K562 (cell line): ENCODE measurements around the gene EXD2. TPM values are rescaled to one million over a fixed set of nuclear protein-coding genes. Genes with fewer than 3 reads are reported as not detected.

Source experiments
- ATAC-seq: fragments of 200-7000 bp; cut with Tn5 transposase; 3 replicates; pipeline ENCODE4 v1.9.1; 2020; ENCODE audit warnings: moderate library complexity
- BruUV-seq: library from RNA; stranded (reverse); fragments of 400-500 nt; replicated peaks from 2 replicates; lab custom pipeline; 2021; lab: Mats Ljungman, UMichigan
- CTCF ChIA-PET: fragments of 300-600 bp; formaldehyde crosslinking; extraction: SDS; loops from one replicate; lab custom pipeline; 2021; ENCODE audit warnings: low intra/inter-chr PET ratio; lab: Yijun Ruan, JAX
- POLR2A ChIA-PET: fragments of 300-600, 350-650 bp; sonication (Branson Sonifier 250); formaldehyde crosslinking; extraction: SDS; loops from one replicate; lab custom pipeline; 2021; ENCODE audit warnings: antibody characterized with exemption, inconsistent platforms; lab: Yijun Ruan, JAX
- DNase-seq, 4 experiments: peaks; one replicate each; pipeline versions ENCODE4 v3.0.0 to v3.0.0-alpha.2; 2011 to 2018; ENCODE audit warnings: low spot score in 3 of 4, mixed read lengths in 3 of 4; ENCODE audit errors: extremely low read depth in 1 of 4
- FAIRE-seq: peaks from 2 replicates; lab custom pipeline; 2011; peaks lifted over from hg19 to GRCh38; lab: Jason Lieb, UNC
- H2AFZ ChIP-seq: 2 replicates; pipeline ENCODE4 v1.6.0; 2011; ENCODE audit warnings: low read depth, low read length, control low read depth, inconsistent platforms
- H3K27ac ChIP-seq: fragments of 200-600 bp; 3 replicates; pipeline ENCODE4 v1.8.0; 2011; ENCODE audit warnings: low read depth, mild to moderate bottlenecking, control low read depth, inconsistent platforms, low read length, moderate library complexity, mixed read lengths; ENCODE audit errors: extremely low read depth
- H3K27me3 ChIP-seq, 2 experiments: fragments of 300-600 bp in 1 of 2; 2 replicates in 1 of 2; 3 replicates in 1 of 2; pipeline versions ENCODE4 v1.6.0 to v1.8.0; 2011; ENCODE audit warnings: inconsistent platforms in 2 of 2, low read length in 2 of 2, mild to moderate bottlenecking in 1 of 2, mixed read lengths in 1 of 2, moderate library complexity in 1 of 2; ENCODE audit not compliant: control insufficient read depth in 2 of 2, insufficient read depth in 2 of 2
- H3K36me3 ChIP-seq: fragments of 300-600 bp; 3 replicates; pipeline ENCODE4 v1.8.0; 2011; ENCODE audit warnings: mild to moderate bottlenecking, low read length, inconsistent platforms; ENCODE audit not compliant: control insufficient read depth, insufficient read depth
- H3K4me1 ChIP-seq, 2 experiments: fragments of 200-600 bp in 1 of 2; replicated peaks in 1 of 2; 2 replicates in 1 of 2; 3 replicates in 1 of 2; pipeline versions ENCODE4 v1.5.1 to v1.8.0; 2011; ENCODE audit warnings: inconsistent platforms in 2 of 2, low read length in 2 of 2, mild to moderate bottlenecking in 1 of 2, mixed read lengths in 1 of 2, moderate library complexity in 1 of 2; ENCODE audit not compliant: control insufficient read depth in 2 of 2, insufficient read depth in 2 of 2
- H3K4me2 ChIP-seq: 2 replicates; pipeline ENCODE4 v1.6.1; 2011; ENCODE audit warnings: low read length, control low read depth, inconsistent platforms, mixed read lengths; ENCODE audit not compliant: insufficient read depth
- H3K4me3 ChIP-seq: fragments of 200-600 bp; sonication (generic), shearing (Covaris generic); 2 replicates; pipeline ENCODE4 v1.5.1; 2016; ENCODE audit warnings: control low read depth, inconsistent platforms
- H3K79me2 ChIP-seq: fragments of 200-600 bp; 3 replicates; pipeline ENCODE4 v1.8.0; 2011; ENCODE audit warnings: low read length, inconsistent platforms; ENCODE audit not compliant: control insufficient read depth, insufficient read depth
- H3K9ac ChIP-seq, 2 experiments: 2 replicates each; pipeline versions ENCODE4 v1.6.0 to v1.6.1; 2011; ENCODE audit warnings: low read depth in 2 of 2, low read length in 2 of 2, control low read depth in 1 of 2, inconsistent platforms in 1 of 2, mild to moderate bottlenecking in 1 of 2, mixed read lengths in 1 of 2; ENCODE audit not compliant: insufficient read depth in 1 of 2
- H3K9me1 ChIP-seq: one replicate; pipeline ENCODE4 v1.6.0; 2011; ENCODE audit warnings: inconsistent platforms, mild to moderate bottlenecking, low read length, moderate library complexity; ENCODE audit not compliant: control insufficient read depth, insufficient read depth
- H3K9me3 ChIP-seq: replicated peaks from 2 replicates; pipeline ENCODE4 v1.5.1; 2011; ENCODE audit warnings: low read depth, low read length, inconsistent platforms; ENCODE audit not compliant: control insufficient read depth, insufficient read depth
- H4K20me1 ChIP-seq: replicated peaks from 2 replicates; pipeline ENCODE4 v1.6.1; 2011; ENCODE audit warnings: low read length, inconsistent platforms, mixed read lengths; ENCODE audit not compliant: control insufficient read depth, insufficient read depth
- ADNP ChIP-seq: fragments of 200-800 bp; sonication (Bioruptor generic); IDR thresholded peaks from 2 replicates; pipeline ENCODE4 v1.6.1; 2016; ENCODE audit warnings: missing genetic modification characterization, missing compliant biosample characterization
- CREBBP ChIP-seq: IDR thresholded peaks from one replicate; pipeline ENCODE4 v1.6.1; 2012; ENCODE audit warnings: low read depth, mild to moderate bottlenecking, control low read depth, inconsistent platforms, low read length
- CTCFL ChIP-seq: IDR thresholded peaks from 2 replicates; pipeline ENCODE4 v1.6.1; 2011; ENCODE audit warnings: borderline replicate concordance, low read depth, mild to moderate bottlenecking, moderate library complexity, low read length; ENCODE audit not compliant: insufficient read depth, poor library complexity, severe bottlenecking
- DACH1 ChIP-seq: fragments of 450-650 bp; IDR thresholded peaks from 2 replicates; pipeline ENCODE4 v1.6.1; 2018; ENCODE audit not compliant: partially characterized antibody
- ELK1 ChIP-seq: sonication (generic); formaldehyde crosslinking; IDR thresholded peaks from 2 replicates; pipeline ENCODE4 v1.8.1; 2022; ENCODE audit warnings: missing genetic modification reagents
- FOS ChIP-seq: IDR thresholded peaks from 3 replicates; pipeline ENCODE4 v1.6.1; 2011; ENCODE audit not compliant: insufficient read length; ENCODE audit errors: extremely low read depth
- FOXK1 ChIP-seq: sonication (generic); formaldehyde crosslinking; IDR thresholded peaks from 2 replicates; pipeline ENCODE4 v1.8.0; 2022; ENCODE audit warnings: missing genetic modification reagents, mild to moderate bottlenecking, borderline replicate concordance
- FOXK2 ChIP-seq, 2 experiments: fragments of 450-650 bp; IDR thresholded peaks in 1 of 2; conservative IDR thresholded peaks in 1 of 2; 2 replicates each; pipeline ENCODE4 v1.6.1; 2016; ENCODE audit warnings: low read depth in 2 of 2, mild to moderate bottlenecking in 1 of 2
- KAT7 ChIP-seq: sonication (generic); formaldehyde crosslinking; IDR thresholded peaks from 2 replicates; pipeline ENCODE4 v1.8.0; 2022; ENCODE audit warnings: missing genetic modification reagents, mild to moderate bottlenecking, borderline replicate concordance
- MXI1 ChIP-seq: IDR thresholded peaks from 2 replicates; pipeline ENCODE4 v1.6.1; 2011; ENCODE audit warnings: low read depth, mild to moderate bottlenecking, improper control_type of control experiment, low read length
- PTRF ChIP-seq: fragments of 450-650 bp; IDR thresholded peaks from 2 replicates; pipeline ENCODE4 v1.6.1; 2016; ENCODE audit warnings: mild to moderate bottlenecking, missing genetic modification characterization, missing compliant biosample characterization
- RBM22 ChIP-seq: fragments of 200-400 bp; formaldehyde crosslinking; IDR thresholded peaks from 2 replicates; pipeline ENCODE4 v1.6.1; 2018; ENCODE audit warnings: low read length, low read depth; ENCODE audit not compliant: poor library complexity, severe bottlenecking
- STAT5A ChIP-seq: IDR thresholded peaks from 2 replicates; pipeline ENCODE4 v1.6.1; 2012; ENCODE audit warnings: low read length, inconsistent platforms, borderline replicate concordance
- TCF7 ChIP-seq: sonication (generic); IDR thresholded peaks from 2 replicates; pipeline ENCODE4 v1.6.1; 2016; ENCODE audit warnings: antibody characterized with exemption, borderline replicate concordance
- ZMIZ1 ChIP-seq, 2 experiments: fragments of 150-350 bp in 1 of 2; IDR thresholded peaks; 2 replicates each; pipeline ENCODE4 v1.6.1; 2012 to 2016; ENCODE audit warnings: low read depth in 2 of 2, low read length in 2 of 2, mild to moderate bottlenecking in 1 of 2, moderate library complexity in 1 of 2
- ZNF780A ChIP-seq: fragments of 250-450 bp; sonication (Bioruptor Pico); IDR thresholded peaks from 2 replicates; pipeline ENCODE4 v1.5.0; 2021; ENCODE audit warnings: mild to moderate bottlenecking
- ZNF830 ChIP-seq: fragments of 250-450 bp; sonication (Bioruptor Pico); IDR thresholded peaks from 2 replicates; pipeline ENCODE4 v1.5.0; 2021; ENCODE audit warnings: mild to moderate bottlenecking
- WGBS: fragments of 100-300 bp; shearing (Covaris generic); methylation state at CpG from one replicate; pipeline ENCODE4 v1.1.6; 2016; ENCODE audit warnings: low coverage, mixed read lengths; ENCODE audit not compliant: insufficient coverage; ENCODE audit errors: missing lambda C conversion rate; 5-methylcytosine and 5-hydroxymethylcytosine counted together
- in situ Hi-C: fragments of 300-500 bp; cut with MboI; formaldehyde crosslinking; loops from 4 replicates; pipeline ENCODE4 v1.15.0; 2018; ENCODE audit warnings: inconsistent platforms, mixed read lengths
- intact Hi-C: fragments of 100-400 bp; cut with micrococcal nuclease; formaldehyde crosslinking; loops from 2 replicates; pipeline ENCODE4 v1.14.2; 2022
- polyA plus RNA-seq, 8 experiments: library from polyadenylated mRNA; depleted of rRNA in 4 of 8; stranded (reverse) in 5 of 8; unstranded in 3 of 8; fragments of >200 nt; fragmentation: Nextera tagmentation in 2 of 8; fragmentation: Illumina TruSeq in 1 of 8; extraction: Ambion mirVana in 2 of 8; extraction: Trizol in 1 of 8; gene quantifications; 2 replicates each; pipeline versions ENCODE4 v1.2.1 to v1.2.3, GENCODE V29; 2011 to 2014; ENCODE audit warnings: inconsistent platforms in 1 of 8, missing spikeins in 1 of 8
- total RNA-seq, 7 experiments: library from RNA; depleted of rRNA in 6 of 7; stranded (reverse); fragments of >200 nt in 6 of 7; fragmentation: Illumina TruSeq in 2 of 7; extraction: Trizol in 2 of 7; gene quantifications; 2 replicates each; pipeline versions ENCODE4 v1.2.1 to v1.2.3, GENCODE V29; 2011 to 2021; ENCODE audit warnings: low replicate concordance in 1 of 7

The EXD2 gene
- total and polyA plus RNA-seq, 9 of the 15 experiments (the other 6 are each of a cell fraction or from before 2014, with no cell fraction given) = 1.6 to 7.5 (median 3.7) TPM

GRCh38 chr14:69235708-69236107, 44.4 kb downstream of the EXD2 start:
- Histone ChIP-seq H2AFZ (no peak overlapping the region), H3K4me2 (no peak overlapping the region), H3K27me3 (no peaks in the 10 kb centered on the region), H3K9ac (no peak overlapping the region), H4K20me1 (no peaks in the 10 kb centered on the region), H3K79me2 (no peaks in the 10 kb centered on the region), H3K9me1 (no peaks in the 10 kb centered on the region), H3K4me3 (no peak overlapping the region), H3K27ac (no peak overlapping the region), H3K4me1 (0 out of 5 replicates have a peak, but pooled peaks cover 0 to 3% of the 10 kb centered on the region in 2 experiments), H3K36me3 (peaks cover 5% of the 10 kb centered on the region; the same call in 1 of the 3 replicates), H3K9me3 (no peaks in the 10 kb centered on the region)
- ChIA-PET POLR2A (interaction anchor here (0.7 kb wide), 1 partner anchor 22 kb away, joined by 3 read pairs; no protein-coding TSS in a partner anchor), CTCF (no interaction called here)
- ATAC-seq (no peak), FAIRE-seq (no peak), DNase-seq (no peak)
- no TSS peak for BruUV-seq
- in situ Hi-C loops = no loop called here
- intact Hi-C loops = no loop called here
- WGBS = 80% methylated on average over 1 of the region's 1 CpG
- TF ChIP-seq PTRF (tag) (no peak), KAT7 (CRISPR knock-in tag) (no peak), ZNF830 (no peak), ZMIZ1 (IDR thresholded peaks at IDR 0.05; ENCODE audit: low read depth in 2 of 2, low read length in 2 of 2) (no peak), FOXK1 (no peak), STAT5A (no peak), CREBBP (no peak), FOS (no peak), MXI1 (no peak), ELK1 (CRISPR knock-in tag) (no peak), DACH1 (no peak), CTCFL (no peak), TCF7 (no peak), ZNF780A (CRISPR knock-in tag) (no peak), FOXK2 (conservative IDR thresholded peaks at IDR 0.05 in 1 of 2, IDR thresholded peaks at IDR 0.05 in 1 of 2; ENCODE audit: low read depth in 2 of 2) (no peak), ADNP (tag) (no peak), RBM22 (no peak)
